ENCODE data around the gene GSTO2.

Gene GSTO2

DNA sequence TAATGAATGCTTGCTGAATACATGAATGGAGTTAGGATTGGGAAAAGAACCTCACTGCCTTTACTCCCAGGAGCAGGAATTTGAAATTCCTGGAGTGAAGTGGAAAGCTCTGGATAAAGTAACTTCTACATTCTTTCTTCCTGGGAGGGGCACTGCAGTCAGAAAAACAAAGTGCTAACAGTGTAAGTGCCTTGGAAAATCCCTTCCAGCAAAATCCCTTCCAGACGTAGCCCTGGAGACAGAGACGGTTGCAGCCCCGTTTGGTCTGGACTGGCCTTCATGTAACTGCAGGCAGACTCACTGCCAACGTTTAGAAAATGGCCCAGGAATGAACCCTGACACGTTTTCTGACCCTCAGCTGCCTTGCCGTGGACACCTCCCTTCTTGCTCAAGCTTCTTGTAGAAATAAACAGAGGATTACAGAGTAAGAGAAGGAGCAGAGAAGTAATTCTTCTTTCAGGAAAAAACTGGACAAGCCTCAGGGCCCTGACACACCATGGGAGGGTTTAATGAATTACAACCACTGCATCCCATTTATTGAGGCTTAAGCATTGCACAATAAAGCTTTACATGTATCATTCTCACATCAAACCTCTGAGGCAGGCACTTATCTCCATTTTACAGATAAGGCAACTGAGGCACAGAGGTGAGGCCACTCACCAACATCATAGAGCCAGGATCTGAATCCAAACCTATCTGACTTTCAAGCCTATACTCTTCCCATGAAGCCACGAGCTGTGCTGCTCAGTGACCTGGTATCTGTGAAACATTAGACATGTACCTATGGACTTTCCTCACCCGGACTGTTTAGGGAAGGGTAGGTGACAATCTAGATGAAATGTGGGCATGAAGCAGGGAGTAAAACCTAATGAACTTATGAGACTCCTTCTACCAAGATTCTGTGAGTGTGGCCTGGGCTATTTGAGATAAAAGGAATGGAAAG lies 61.5 kb downstream of the GSTO2 start:
- no peak overlapping the region for H3K4me3 ChIP-seq (ENCODE audit: low read depth, low read length)
- TF ChIP-seq, protein P1, sequence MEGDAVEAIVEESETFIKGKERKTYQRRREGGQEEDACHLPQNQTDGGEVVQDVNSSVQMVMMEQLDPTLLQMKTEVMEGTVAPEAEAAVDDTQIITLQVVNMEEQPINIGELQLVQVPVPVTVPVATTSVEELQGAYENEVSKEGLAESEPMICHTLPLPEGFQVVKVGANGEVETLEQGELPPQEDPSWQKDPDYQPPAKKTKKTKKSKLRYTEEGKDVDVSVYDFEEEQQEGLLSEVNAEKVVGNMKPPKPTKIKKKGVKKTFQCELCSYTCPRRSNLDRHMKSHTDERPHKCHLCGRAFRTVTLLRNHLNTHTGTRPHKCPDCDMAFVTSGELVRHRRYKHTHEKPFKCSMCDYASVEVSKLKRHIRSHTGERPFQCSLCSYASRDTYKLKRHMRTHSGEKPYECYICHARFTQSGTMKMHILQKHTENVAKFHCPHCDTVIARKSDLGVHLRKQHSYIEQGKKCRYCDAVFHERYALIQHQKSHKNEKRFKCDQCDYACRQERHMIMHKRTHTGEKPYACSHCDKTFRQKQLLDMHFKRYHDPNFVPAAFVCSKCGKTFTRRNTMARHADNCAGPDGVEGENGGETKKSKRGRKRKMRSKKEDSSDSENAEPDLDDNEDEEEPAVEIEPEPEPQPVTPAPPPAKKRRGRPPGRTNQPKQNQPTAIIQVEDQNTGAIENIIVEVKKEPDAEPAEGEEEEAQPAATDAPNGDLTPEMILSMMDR (IDR thresholded peaks at IDR 0.05; ENCODE audit: control insufficient read depth, extremely low read depth, insufficient read depth): no peak
- DNase-seq (ENCODE audit: low read depth): no peak

DNA sequence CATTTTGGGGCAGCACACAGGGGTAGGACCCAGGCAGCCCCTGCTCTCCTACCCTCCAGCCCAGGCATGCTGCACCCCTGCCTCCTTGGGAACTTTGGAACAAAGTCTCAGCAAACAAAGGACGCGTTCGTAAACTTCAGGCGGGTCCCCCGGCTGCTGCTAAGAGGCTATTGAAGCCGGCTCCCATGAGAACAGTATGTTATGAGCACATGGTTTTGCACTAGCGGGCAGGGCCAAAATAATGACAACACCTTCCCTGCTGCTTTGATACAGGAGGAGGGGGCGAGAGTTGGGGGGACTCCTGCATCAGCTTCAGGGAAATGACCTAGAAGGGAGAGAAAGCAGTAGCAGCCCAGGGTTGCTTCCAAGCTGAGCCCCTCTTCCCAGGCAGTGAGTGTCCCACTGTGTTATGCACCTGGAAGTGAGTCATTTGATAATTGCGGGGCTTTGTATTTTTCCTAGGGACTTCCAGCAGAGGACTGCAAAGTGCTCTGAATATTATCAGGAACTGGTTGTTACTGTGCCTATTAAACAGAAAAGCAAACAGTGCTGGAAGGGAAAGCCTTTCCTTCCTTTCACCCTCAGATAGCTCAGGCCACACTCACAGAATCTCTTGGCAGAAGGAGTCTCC lies 62.3 kb downstream of the GSTO2 start:
- DNase-seq (ENCODE audit: low read depth): peak; percentile 87
- TF ChIP-seq, protein P1 (IDR thresholded peaks at IDR 0.05; ENCODE audit: control insufficient read depth, extremely low read depth, insufficient read depth): no peak
- H3K4me3 ChIP-seq (ENCODE audit: low read depth, low read length): peak overlapping the region; percentile 11; the same call in 1 of the 2 replicates

DNA sequence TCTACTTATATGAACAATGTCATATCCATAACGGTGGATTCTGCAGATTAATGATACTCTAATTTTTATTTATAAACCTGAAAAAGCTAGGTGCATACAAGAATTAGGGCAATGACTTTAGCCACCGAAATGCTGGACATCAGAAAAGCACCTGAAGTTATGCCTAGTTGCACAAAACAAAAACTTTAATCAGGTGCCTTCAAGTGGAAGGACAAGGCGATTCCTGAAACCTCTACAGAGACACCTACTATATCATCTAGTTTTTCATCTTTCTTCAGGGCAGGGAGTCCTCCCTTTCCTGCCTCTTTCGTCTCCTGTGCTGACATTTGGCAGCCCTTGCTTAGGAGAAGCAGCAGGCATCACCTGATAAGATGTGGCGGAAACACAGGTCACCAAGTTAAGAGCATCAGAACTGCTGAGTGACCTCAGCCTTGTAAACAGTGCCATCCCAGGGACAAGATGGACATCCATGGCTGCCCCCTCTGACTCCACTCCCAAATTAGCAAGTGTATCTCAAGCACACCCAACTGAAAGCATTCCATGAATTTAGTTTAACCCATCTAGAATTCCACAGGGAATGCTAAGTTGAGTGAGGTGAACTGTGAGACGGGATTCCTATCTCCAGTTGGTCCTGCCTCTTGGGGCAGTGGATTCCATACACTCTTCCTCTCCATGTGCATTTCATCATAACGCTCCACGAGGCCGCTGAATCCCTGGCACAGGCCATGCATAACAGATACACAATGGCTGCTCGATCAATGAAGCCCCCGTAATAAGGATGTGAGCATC lies 63.5 kb downstream of the GSTO2 start:
- TF ChIP-seq, protein P1 (IDR thresholded peaks at IDR 0.05; ENCODE audit: control insufficient read depth, extremely low read depth, insufficient read depth): no peak
- no peak overlapping the region for H3K4me3 ChIP-seq (ENCODE audit: low read depth, low read length)
- no peak for DNase-seq (ENCODE audit: low read depth)

DNA sequence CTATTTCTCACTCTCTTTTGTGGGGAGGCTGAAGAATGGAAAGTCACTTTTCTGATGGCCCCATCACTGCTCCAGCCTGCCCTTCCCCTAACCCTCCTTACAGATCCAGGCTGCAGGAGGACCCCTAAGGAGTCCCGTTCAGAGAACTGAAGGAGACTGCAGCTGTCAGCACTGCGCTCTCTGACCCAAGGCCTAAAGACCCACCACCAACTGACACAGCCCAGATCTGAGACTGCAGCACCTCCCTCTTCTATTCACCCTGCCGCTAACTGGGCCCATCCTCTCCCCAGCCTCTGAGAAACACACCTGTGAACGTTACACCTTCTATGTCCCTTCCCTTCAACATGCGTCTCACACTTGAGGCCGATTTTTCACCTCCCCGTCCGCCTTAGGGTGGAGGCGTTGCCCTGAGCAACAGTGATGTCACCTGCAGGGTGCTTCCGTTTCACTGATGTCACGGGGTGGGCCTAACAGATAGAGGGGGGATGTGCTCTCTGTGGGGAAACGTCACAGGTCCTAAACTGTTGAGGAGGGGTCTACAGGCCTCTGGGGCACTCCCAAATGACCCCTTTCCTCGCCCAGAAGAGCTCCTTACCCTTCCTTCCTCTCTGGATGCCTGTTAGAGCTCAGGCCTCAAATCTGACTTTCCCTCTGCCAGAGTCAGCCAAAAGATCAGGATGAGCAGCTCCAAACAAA lies 64.2 kb downstream of the GSTO2 start:
- TF ChIP-seq, protein P1 (IDR thresholded peaks at IDR 0.05; ENCODE audit: control insufficient read depth, extremely low read depth, insufficient read depth): no peak
- no peak overlapping the region for H3K4me3 ChIP-seq (ENCODE audit: low read depth, low read length)
- DNase-seq (ENCODE audit: low read depth): no peak

DNA sequence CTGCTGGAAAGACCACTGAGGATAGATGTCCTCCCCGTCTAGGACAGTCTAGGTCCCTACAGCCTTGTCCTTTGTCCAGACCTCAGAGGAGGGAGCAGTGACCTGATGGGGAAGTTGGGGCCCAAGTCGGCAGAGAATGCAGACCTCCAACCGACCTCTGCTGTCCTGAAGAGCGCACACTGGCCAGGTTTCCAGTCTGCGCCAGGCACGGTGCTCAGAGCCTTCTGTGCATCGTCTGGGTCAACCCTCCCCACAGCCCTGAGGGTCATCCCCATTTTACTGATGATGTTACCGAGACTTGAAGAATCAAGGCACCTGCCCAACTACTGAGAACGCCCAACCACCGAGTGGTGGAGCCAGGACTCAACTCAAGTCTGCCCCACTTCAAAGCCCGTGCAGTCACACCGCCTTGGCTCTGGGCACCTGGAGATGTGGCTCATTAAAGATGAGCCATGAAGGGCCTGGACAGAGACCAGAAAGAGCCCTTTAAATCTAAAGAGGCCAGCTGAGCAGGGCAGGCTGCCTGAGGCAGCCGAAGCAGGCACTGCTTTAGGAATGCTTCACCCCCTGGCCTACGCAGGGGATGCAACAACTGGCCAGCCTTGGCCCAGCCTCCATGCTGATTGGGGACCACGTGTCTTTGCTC lies 64.9 kb downstream of the GSTO2 start:
- no peak for DNase-seq (ENCODE audit: low read depth)
- TF ChIP-seq, protein P1 (IDR thresholded peaks at IDR 0.05; ENCODE audit: control insufficient read depth, extremely low read depth, insufficient read depth): no peak
- no peak overlapping the region for H3K4me3 ChIP-seq (ENCODE audit: low read depth, low read length)

DNA sequence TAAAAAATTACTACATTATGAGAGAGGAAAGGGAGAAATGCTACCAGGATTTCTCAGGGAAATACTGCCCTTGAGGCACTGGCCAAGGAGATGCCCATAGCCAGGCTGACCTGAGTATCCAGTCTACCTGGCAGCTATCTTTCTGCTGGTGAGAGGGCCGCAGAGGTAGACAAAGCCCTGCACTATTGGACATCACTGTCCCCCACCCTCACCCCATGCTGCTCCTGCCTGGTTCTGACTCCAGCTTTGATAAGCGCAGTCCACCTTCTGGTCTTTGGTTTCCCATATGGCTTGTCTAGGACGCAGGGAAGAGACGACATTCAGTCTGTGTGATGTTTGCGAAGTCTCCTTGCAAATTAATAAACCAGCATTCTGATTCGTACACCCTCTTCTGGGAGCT lies 65.6 kb downstream of the GSTO2 start:
- H3K4me3 ChIP-seq (ENCODE audit: low read depth, low read length): no peak overlapping the region
- TF ChIP-seq, protein P1 (IDR thresholded peaks at IDR 0.05; ENCODE audit: control insufficient read depth, extremely low read depth, insufficient read depth): no peak
- no peak for DNase-seq (ENCODE audit: low read depth)

Measured in LNCaP clone FGC (cell line).